Neural progenitor cell (in vitro differentiated cells): ENCODE results near the gene LRRN2. TPM values are rescaled to one million over a fixed set of nuclear protein-coding genes. Genes with fewer than 3 reads are reported as not detected.

Experiments used
- DNase-seq: peaks from one replicate; pipeline ENCODE4 v3.0.0-alpha.2; 2016; ENCODE audit warnings: low spot score
- H2AFZ ChIP-seq: fragments of 200-600 bp; sonication (generic); replicated peaks from 2 replicates; pipeline ENCODE4 v1.6.1; 2016; ENCODE audit warnings: antibody characterized with exemption
- H3F3A ChIP-seq: fragments of 200-600 bp; sonication (generic); 2 replicates; pipeline ENCODE4 v1.6.1; 2016; ENCODE audit warnings: antibody characterized with exemption, low read depth
- H3K27ac ChIP-seq: fragments of 200-600 bp; sonication (generic); 2 replicates; pipeline ENCODE4 v1.5.1; 2016; ENCODE audit warnings: mild to moderate bottlenecking
- H3K27me3 ChIP-seq: fragments of 200-600 bp; sonication (generic); 2 replicates; pipeline ENCODE4 v1.6.1; 2016; ENCODE audit warnings: mild to moderate bottlenecking, moderate library complexity
- H3K36me3 ChIP-seq: fragments of 200-600 bp; sonication (generic); 2 replicates; pipeline ENCODE4 v1.5.1; 2016
- H3K4me1 ChIP-seq: fragments of 200-600 bp; sonication (generic); 2 replicates; pipeline ENCODE4 v1.6.1; 2016; ENCODE audit warnings: mixed run types
- H3K4me2 ChIP-seq: fragments of 200-600 bp; sonication (generic); 2 replicates; pipeline ENCODE4 v1.6.1; 2016
- H3K4me3 ChIP-seq: fragments of 200-600 bp; sonication (generic); 2 replicates; pipeline ENCODE4 v1.5.1; 2016
- H3K79me2 ChIP-seq: fragments of 200-600 bp; sonication (generic); 2 replicates; pipeline ENCODE4 v1.6.1; 2016; ENCODE audit warnings: low read depth
- H3K9ac ChIP-seq: fragments of 200-600 bp; sonication (generic); 2 replicates; pipeline ENCODE4 v1.6.1; 2016
- H3K9me3 ChIP-seq: fragments of 200-600 bp; sonication (generic); 2 replicates; pipeline ENCODE4 v1.5.1; 2016; ENCODE audit warnings: low read depth
- H4K20me1 ChIP-seq: fragments of 200-600 bp; sonication (generic); 2 replicates; pipeline ENCODE4 v1.6.1; 2016; ENCODE audit warnings: low read depth
- H3K27ac Mint-ChIP-seq: 3 replicates; pipeline ENCODE4 v1.8.0; 2021; ENCODE audit warnings: mixed read lengths
- H3K27me3 Mint-ChIP-seq: 2 replicates; pipeline ENCODE4 v1.8.0; 2022; ENCODE audit warnings: low read depth, mild to moderate bottlenecking, inconsistent platforms, moderate library complexity, mixed read lengths; ENCODE audit not compliant: insufficient read depth
- H3K36me3 Mint-ChIP-seq: 3 replicates; pipeline ENCODE4 v1.8.0; 2021; ENCODE audit warnings: mixed read lengths
- H3K4me1 Mint-ChIP-seq: 3 replicates; pipeline ENCODE4 v1.8.0; 2021; ENCODE audit warnings: mixed read lengths
- H3K4me3 Mint-ChIP-seq: 3 replicates; pipeline ENCODE4 v1.8.0; 2021; ENCODE audit warnings: mild to moderate bottlenecking, moderate library complexity, mixed read lengths
- H3K9me3 Mint-ChIP-seq: 3 replicates; pipeline ENCODE4 v1.8.0; 2020; ENCODE audit warnings: mixed read lengths
- CTCF ChIP-seq: fragments of 200-600 bp; sonication (generic); IDR thresholded peaks from 2 replicates; pipeline ENCODE4 v1.5.1; 2017; ENCODE audit warnings: antibody characterized with exemption, mild to moderate bottlenecking
- EZH2 ChIP-seq: fragments of 200-600 bp; sonication (generic); IDR thresholded peaks from 2 replicates; pipeline ENCODE4 v1.6.1; 2017; ENCODE audit warnings: antibody characterized with exemption, mild to moderate bottlenecking, moderate library complexity
- EZH2phosphoT487 ChIP-seq: fragments of 200-600 bp; sonication (generic); IDR thresholded peaks from 2 replicates; pipeline ENCODE4 v1.6.1; 2017; ENCODE audit warnings: antibody characterized with exemption
- total RNA-seq: library from RNA; depleted of rRNA; stranded (reverse); fragments of >200 nt; gene quantifications from 2 replicates; pipeline ENCODE4 v1.2.3, GENCODE V29; 2015; ENCODE audit warnings: low replicate concordance

Gene LRRN2
- total RNA-seq, 1 donor from 2014 or later: 1.9 TPM

- Histone ChIP-seq H3K9ac (no peak overlapping the region), H3K36me3 (no peaks in the 10 kb centered on the region), H2AFZ (no peak overlapping the region), H3F3A (peaks cover 45% of the 10 kb centered on the region), H3K9me3 (no peaks in the 10 kb centered on the region), H3K4me1 (peaks cover 40% of the 10 kb centered on the region), H3K4me2 (no peak overlapping the region), H3K27ac (no peak overlapping the region), H3K79me2 (no peaks in the 10 kb centered on the region), H4K20me1 (peaks cover 21% of the 10 kb centered on the region), H3K4me3 (no peak overlapping the region), H3K27me3 (peaks cover 73% of the 10 kb centered on the region)
- no peaks in the 10 kb centered on the region for H3K36me3 Mint-ChIP-seq
- TF ChIP-seq CTCF: no peak
- no peak for TF ChIP-seq EZH2phosphoT487
- no peak for TF ChIP-seq EZH2
- H3K4me1 Mint-ChIP-seq: peaks cover 75% of the 10 kb centered on the region
- peak overlapping the region; percentile 1 for H3K4me3 Mint-ChIP-seq
- no peak overlapping the region for H3K27ac Mint-ChIP-seq
- peaks cover 18% of the 10 kb centered on the region for H3K27me3 Mint-ChIP-seq
- no peaks in the 10 kb centered on the region for H3K9me3 Mint-ChIP-seq
- no peak for DNase-seq
Observed at GRCh38 chr1:204712708-204713430, 27.3 kb upstream of the LRRN2 start.

GRCh38 chr1:204711947-204712701 is 26.6 kb upstream of the LRRN2 start:
- Mint-ChIP-seq H3K27me3 (peaks cover 18% of the 10 kb centered on the region), H3K9me3 (no peaks in the 10 kb centered on the region), H3K36me3 (no peaks in the 10 kb centered on the region), H3K4me1 (peaks cover 83% of the 10 kb centered on the region), H3K27ac (no peak overlapping the region), H3K4me3 (peak overlapping the region; percentile 38)
- Histone ChIP-seq H3F3A (peaks cover 45% of the 10 kb centered on the region), H2AFZ (no peak overlapping the region), H3K79me2 (no peaks in the 10 kb centered on the region), H3K4me3 (no peak overlapping the region), H3K9ac (no peak overlapping the region), H3K27ac (no peak overlapping the region), H3K9me3 (no peaks in the 10 kb centered on the region), H3K27me3 (peaks cover 79% of the 10 kb centered on the region), H3K4me2 (no peak overlapping the region), H3K36me3 (no peaks in the 10 kb centered on the region), H3K4me1 (peaks cover 48% of the 10 kb centered on the region), H4K20me1 (peaks cover 21% of the 10 kb centered on the region)
- peak; percentile 30 for TF ChIP-seq EZH2
- TF ChIP-seq EZH2phosphoT487: no peak
- DNase-seq: peak; percentile 26

GRCh38 chr1:204711103-204711946 is 25.8 kb upstream of the LRRN2 start:
- Histone ChIP-seq H3K79me2 (no peaks in the 10 kb centered on the region), H2AFZ (no peak overlapping the region), H3K4me3 (no peak overlapping the region), H3K4me2 (peak overlapping the region; percentile 62), H3K9me3 (no peaks in the 10 kb centered on the region), H3K27ac (no peak overlapping the region), H3K4me1 (peaks cover 56% of the 10 kb centered on the region), H3F3A (peaks cover 45% of the 10 kb centered on the region), H3K9ac (no peak overlapping the region), H3K27me3 (peaks cover 78% of the 10 kb centered on the region), H3K36me3 (no peaks in the 10 kb centered on the region), H4K20me1 (peaks cover 21% of the 10 kb centered on the region)
- H3K27ac Mint-ChIP-seq: peak overlapping the region; percentile 62
- TF ChIP-seq EZH2 (no peak), EZH2phosphoT487 (no peak), CTCF (no peak)
- peak overlapping the region; percentile 38 for H3K4me3 Mint-ChIP-seq
- H3K4me1 Mint-ChIP-seq: peaks cover 91% of the 10 kb centered on the region
- no peaks in the 10 kb centered on the region for H3K36me3 Mint-ChIP-seq
- DNase-seq: no peak
- H3K9me3 Mint-ChIP-seq: no peaks in the 10 kb centered on the region
- H3K27me3 Mint-ChIP-seq: peaks cover 21% of the 10 kb centered on the region
